GM12878 (cell line): ENCODE data around the gene NUTM2F. TPM values are rescaled to one million over a fixed set of nuclear protein-coding genes. Genes with fewer than 3 reads are reported as not detected.
"Not testable (repeated sequence)": the region's sequence is repeated elsewhere in the genome, so short reads cannot be mapped to it uniquely, and the experiment has no call there.

ENCODE experiments used
- ATAC-seq: fragments of 200-7000 bp; cut with Tn5 transposase; 3 replicates; pipeline ENCODE4 v1.9.1; 2020; ENCODE audit warnings: mild to moderate bottlenecking, moderate library complexity
- BruUV-seq: library from RNA; stranded (reverse); fragments of 400-500 nt; replicated peaks from 2 replicates; lab custom pipeline; 2021; lab: Mats Ljungman, UMichigan
- CTCF ChIA-PET: fragments of 300-600 bp; sonication (Branson Sonifier 250); formaldehyde crosslinking; extraction: SDS; loops from one replicate; lab custom pipeline; 2021; ENCODE audit warnings: inconsistent platforms; lab: Yijun Ruan, JAX
- POLR2A ChIA-PET: fragments of 350-600 bp; formaldehyde crosslinking; extraction: SDS; loops from one replicate; lab custom pipeline; 2021; ENCODE audit warnings: inconsistent platforms; lab: Charles Lee
- RAD21 ChIA-PET: fragments of 300-600 bp; sonication (Branson Sonifier 250); formaldehyde crosslinking; loops from one replicate; lab custom pipeline; 2023; ENCODE audit warnings: antibody characterized with exemption; ENCODE audit not compliant: unreplicated experiment; lab: Charles Lee
- SMC1A ChIA-PET: fragments of 300-600 bp; sonication (Branson Sonifier 250); formaldehyde crosslinking; loops from one replicate; lab custom pipeline; 2023; ENCODE audit not compliant: unreplicated experiment, uncharacterized antibody; lab: Charles Lee
- DNase-seq: peaks from one replicate; pipeline ENCODE4 v3.0.0-alpha.2; 2011; ENCODE audit warnings: low read depth, low spot score
- FAIRE-seq: peaks from 3 replicates; lab custom pipeline; 2011; peaks lifted over from hg19 to GRCh38; lab: Jason Lieb, UNC
- H2AFZ ChIP-seq: 2 replicates; pipeline ENCODE4 v1.6.0; 2011; ENCODE audit warnings: low read depth, low read length, control low read depth; ENCODE audit not compliant: control insufficient read depth
- H3K27ac ChIP-seq: 2 replicates; pipeline ENCODE4 v1.5.1; 2011; ENCODE audit warnings: control low read depth; ENCODE audit not compliant: control insufficient read depth, insufficient read depth
- H3K27me3 ChIP-seq, 2 experiments: replicated peaks in 1 of 2; 2 replicates each; pipeline versions ENCODE4 v1.6.0 to v1.6.1; 2011; ENCODE audit warnings: low read length in 1 of 2; ENCODE audit not compliant: control insufficient read depth in 2 of 2, insufficient read depth in 2 of 2
- H3K36me3 ChIP-seq, 2 experiments: 2 replicates each; pipeline ENCODE4 v1.5.1; 2011; ENCODE audit warnings: low read length in 1 of 2; ENCODE audit not compliant: control insufficient read depth in 2 of 2, insufficient read depth in 2 of 2
- H3K4me1 ChIP-seq: 2 replicates; pipeline ENCODE4 v1.6.1; 2011; ENCODE audit warnings: mild to moderate bottlenecking, low read length, moderate library complexity, mixed read lengths; ENCODE audit not compliant: control insufficient read depth, insufficient read depth
- H3K4me2 ChIP-seq: 2 replicates; pipeline ENCODE4 v1.6.0; 2011; ENCODE audit warnings: control low read depth; ENCODE audit not compliant: control insufficient read depth, insufficient read depth
- H3K4me3 ChIP-seq: fragments of 200-600 bp; sonication (generic); 2 replicates; pipeline ENCODE4 v1.5.1; 2016
- H3K79me2 ChIP-seq: 2 replicates; pipeline ENCODE4 v1.6.0; 2011; ENCODE audit warnings: low read length; ENCODE audit not compliant: control insufficient read depth, insufficient read depth
- H3K9ac ChIP-seq: 2 replicates; pipeline ENCODE4 v1.8.0; 2011; ENCODE audit warnings: low read length, control low read depth, mixed read lengths; ENCODE audit not compliant: control insufficient read depth, insufficient read depth
- H3K9me3 ChIP-seq: replicated peaks from 3 replicates; pipeline ENCODE4 v1.5.1; 2011; ENCODE audit warnings: mild to moderate bottlenecking, low read length; ENCODE audit not compliant: control insufficient read depth, insufficient read depth
- H4K20me1 ChIP-seq: 2 replicates; pipeline ENCODE4 v1.6.0; 2011; ENCODE audit not compliant: control insufficient read depth, insufficient read depth
- ATF7 ChIP-seq: fragments of 450-650 bp; IDR thresholded peaks from 2 replicates; pipeline ENCODE4 v1.6.1; 2016; ENCODE audit warnings: low read depth, mild to moderate bottlenecking
- BACH1 ChIP-seq: fragments of 450-650 bp; IDR thresholded peaks from 2 replicates; pipeline ENCODE4 v1.6.1; 2017; ENCODE audit warnings: mild to moderate bottlenecking, borderline replicate concordance
- BHLHE40 ChIP-seq, 2 experiments: fragments of 450-650 bp in 1 of 2; IDR thresholded peaks; 2 replicates each; pipeline ENCODE4 v1.6.1; 2011 to 2017; ENCODE audit warnings: low read depth in 2 of 2, borderline replicate concordance in 1 of 2, improper control_type of control experiment in 1 of 2, low read length in 1 of 2, mild to moderate bottlenecking in 1 of 2
- CREM ChIP-seq: IDR thresholded peaks from 2 replicates; pipeline ENCODE4 v1.6.1; 2014; ENCODE audit warnings: antibody characterized with exemption, low read depth
- DPF2 ChIP-seq: fragments of 450-650 bp; IDR thresholded peaks from 2 replicates; pipeline ENCODE4 v1.6.1; 2017; ENCODE audit warnings: mild to moderate bottlenecking
- HCFC1 ChIP-seq: fragments of 150-350 bp; IDR thresholded peaks from 2 replicates; pipeline ENCODE4 v1.6.1; 2014; ENCODE audit warnings: low read length
- HDGF ChIP-seq: fragments of 450-650 bp; IDR thresholded peaks from 2 replicates; pipeline ENCODE4 v1.6.1; 2016; ENCODE audit warnings: antibody characterized with exemption
- IKZF1 ChIP-seq: fragments of 450-650 bp; conservative IDR thresholded peaks from 2 replicates; pipeline ENCODE4 v1.6.1; 2017; ENCODE audit warnings: antibody characterized with exemption, mild to moderate bottlenecking
- LARP7 ChIP-seq: fragments of 450-650 bp; IDR thresholded peaks from 2 replicates; pipeline ENCODE4 v1.6.1; 2017; ENCODE audit warnings: mild to moderate bottlenecking
- POLR2A ChIP-seq: IDR thresholded peaks from 2 replicates; pipeline ENCODE4 v1.6.1; 2011; ENCODE audit warnings: low read depth, mild to moderate bottlenecking, low read length
- POLR2AphosphoS2 ChIP-seq: IDR thresholded peaks from 2 replicates; pipeline ENCODE4 v1.6.1; 2011; ENCODE audit warnings: low read depth, mild to moderate bottlenecking, low read length, improper control_type of control experiment, moderate library complexity
- RB1 ChIP-seq: fragments of 450-650 bp; formaldehyde crosslinking; IDR thresholded peaks from 2 replicates; pipeline ENCODE4 v1.6.1; 2017; ENCODE audit warnings: mild to moderate bottlenecking, borderline replicate concordance
- WGBS: methylation state at CpG from one replicate; pipeline ENCODE4 v1.1.6; 2016; ENCODE audit warnings: low lambda C conversion rate; ENCODE audit not compliant: insufficient replicate concordance, insufficient coverage; ENCODE audit errors: missing lambda C conversion rate; 5-methylcytosine and 5-hydroxymethylcytosine counted together
- in situ Hi-C: fragments of 300-500 bp; cut with MboI; formaldehyde crosslinking; loops from 9 replicates; pipeline ENCODE4 v1.14.3; 2018; ENCODE audit warnings: mixed read lengths
- intact Hi-C: fragments of 100-400 bp; cut with micrococcal nuclease; formaldehyde crosslinking; loops from one replicate; pipeline ENCODE4 v1.14.2; 2022; ENCODE audit not compliant: unreplicated experiment
- polyA plus RNA-seq, 11 experiments: library from polyadenylated mRNA; depleted of rRNA in 4 of 11; unstranded in 6 of 11; stranded (reverse) in 5 of 11; fragments of >200 nt; fragmentation: Nextera tagmentation in 4 of 11; fragmentation: Illumina TruSeq in 1 of 11; extraction: Ambion mirVana in 4 of 11; extraction: Trizol in 1 of 11; gene quantifications; 1 replicate in 1 of 11; 2 replicates in 10 of 11; pipeline versions ENCODE4 v1.2.1 to v1.2.3, GENCODE V29; 2011 to 2016; ENCODE audit warnings: inconsistent platforms in 2 of 11, missing spikeins in 2 of 11, low read depth in 1 of 11
- total RNA-seq, 4 experiments: library from RNA; depleted of rRNA in 3 of 4; stranded (reverse); fragments of >200 nt in 3 of 4; fragmentation: Illumina TruSeq in 1 of 4; extraction: Trizol in 1 of 4; gene quantifications; 2 replicates each; pipeline versions ENCODE4 v1.2.1 to v1.2.3, GENCODE V29; 2013 to 2021
- TF ChIP-seq, protein P1 (sequence below): fragments of 450-650 bp; IDR thresholded peaks from 2 replicates; pipeline ENCODE4 v1.6.1; 2016; ENCODE audit warnings: mild to moderate bottlenecking, moderate library complexity, borderline replicate concordance
- TF ChIP-seq, protein P2 (sequence below): fragments of 450-650 bp; IDR thresholded peaks from 2 replicates; pipeline ENCODE4 v1.6.1; 2017; ENCODE audit warnings: low read depth, mild to moderate bottlenecking, moderate library complexity
- TF ChIP-seq, protein P3 (sequence below): fragments of 450-650 bp; conservative IDR thresholded peaks from 2 replicates; pipeline ENCODE4 v1.6.1; 2017; ENCODE audit warnings: mild to moderate bottlenecking, moderate library complexity

The NUTM2F gene
- total and polyA plus RNA-seq, 10 of the 15 experiments (the other 5 are each of a cell fraction or from before 2014, with no cell fraction given): not detected

DNA sequence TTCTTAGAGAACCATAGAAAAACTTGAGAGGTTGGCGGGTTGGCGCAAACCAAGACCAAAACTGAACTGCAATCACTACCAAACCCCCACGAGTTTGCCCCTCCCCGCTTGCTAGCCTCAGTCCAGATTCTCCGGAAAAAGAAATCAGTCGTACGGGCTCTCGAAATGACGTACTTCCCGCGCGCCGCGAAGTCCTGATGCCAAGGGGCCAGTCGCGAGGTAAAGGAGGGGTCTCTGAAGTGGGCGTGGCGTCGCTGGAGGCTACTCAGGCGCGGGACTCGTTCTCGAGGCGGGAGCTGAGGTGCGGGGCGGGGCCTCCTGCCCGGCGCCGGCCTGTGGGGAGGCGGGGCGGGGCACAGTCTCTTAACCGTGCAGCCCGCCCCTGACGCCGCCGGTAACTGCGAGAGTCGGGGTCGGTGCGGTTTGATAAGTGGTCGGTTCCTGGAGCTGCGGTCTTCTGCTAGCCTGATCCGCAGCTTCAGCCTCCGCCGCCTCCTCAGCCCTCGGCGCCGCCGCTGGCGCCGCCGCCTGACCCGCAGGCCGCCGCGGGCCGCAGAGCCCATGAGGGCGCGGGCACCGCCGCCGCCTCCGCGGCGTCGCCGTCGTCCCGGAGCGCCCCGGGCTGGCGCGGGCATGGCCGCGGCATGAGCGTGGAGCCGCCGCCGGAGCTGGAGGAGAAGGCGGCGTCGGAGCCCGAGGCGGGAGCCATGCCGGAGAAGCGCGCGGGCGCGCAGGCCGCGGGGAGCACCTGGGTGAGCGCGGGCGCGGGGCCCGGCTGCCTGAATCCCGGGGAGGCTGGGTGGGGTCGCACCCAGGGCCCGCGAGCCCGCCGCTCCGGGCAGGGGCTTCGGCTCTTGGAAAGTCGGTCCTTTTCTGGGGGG lies 46.0 kb upstream of the NUTM2F start:
- Histone ChIP-seq H3K4me2 (peak overlapping the region; percentile 48; the same call in 1 of the 2 replicates), H3K4me3 (peak overlapping the region; percentile 57; the same call in 1 of the 2 replicates), H3K79me2 (peaks cover 10% of the 10 kb centered on the region), H3K9ac (peak overlapping the region; percentile 64), H3K27ac (peak overlapping the region; percentile 44), H2AFZ (peak overlapping the region; percentile 72)
- DNase-seq (peak; percentile 53), FAIRE-seq (peak; percentile 94), ATAC-seq (peak; percentile 93)
- H4K20me1 ChIP-seq, RAD21 ChIA-PET, in situ Hi-C loops, BruUV-seq, H3K9me3 ChIP-seq, intact Hi-C loops, H3K27me3 ChIP-seq, H3K4me1 ChIP-seq, H3K36me3 ChIP-seq, CTCF ChIA-PET, SMC1A ChIA-PET: not testable (repeated sequence)
- WGBS: 1% methylated on average over 63 of the region's 106 CpGs
- POLR2A ChIA-PET: interaction anchor here (0.5 kb wide), 1 partner anchor 189 kb away, joined by 7 read pairs; no protein-coding TSS in a partner anchor
- 0 out of 2 replicates have a peak, but pooled peaks have one; percentile 61 for TF ChIP-seq HDGF
- peak in 1 of 2 experiments; percentile 53; a peak in 1 of 4 replicates for TF ChIP-seq BHLHE40 (IDR thresholded peaks at IDR 0.05; ENCODE audit: borderline replicate concordance in 1 of 2, low read depth in 2 of 2, low read length in 1 of 2)
- TF ChIP-seq, protein P1, sequence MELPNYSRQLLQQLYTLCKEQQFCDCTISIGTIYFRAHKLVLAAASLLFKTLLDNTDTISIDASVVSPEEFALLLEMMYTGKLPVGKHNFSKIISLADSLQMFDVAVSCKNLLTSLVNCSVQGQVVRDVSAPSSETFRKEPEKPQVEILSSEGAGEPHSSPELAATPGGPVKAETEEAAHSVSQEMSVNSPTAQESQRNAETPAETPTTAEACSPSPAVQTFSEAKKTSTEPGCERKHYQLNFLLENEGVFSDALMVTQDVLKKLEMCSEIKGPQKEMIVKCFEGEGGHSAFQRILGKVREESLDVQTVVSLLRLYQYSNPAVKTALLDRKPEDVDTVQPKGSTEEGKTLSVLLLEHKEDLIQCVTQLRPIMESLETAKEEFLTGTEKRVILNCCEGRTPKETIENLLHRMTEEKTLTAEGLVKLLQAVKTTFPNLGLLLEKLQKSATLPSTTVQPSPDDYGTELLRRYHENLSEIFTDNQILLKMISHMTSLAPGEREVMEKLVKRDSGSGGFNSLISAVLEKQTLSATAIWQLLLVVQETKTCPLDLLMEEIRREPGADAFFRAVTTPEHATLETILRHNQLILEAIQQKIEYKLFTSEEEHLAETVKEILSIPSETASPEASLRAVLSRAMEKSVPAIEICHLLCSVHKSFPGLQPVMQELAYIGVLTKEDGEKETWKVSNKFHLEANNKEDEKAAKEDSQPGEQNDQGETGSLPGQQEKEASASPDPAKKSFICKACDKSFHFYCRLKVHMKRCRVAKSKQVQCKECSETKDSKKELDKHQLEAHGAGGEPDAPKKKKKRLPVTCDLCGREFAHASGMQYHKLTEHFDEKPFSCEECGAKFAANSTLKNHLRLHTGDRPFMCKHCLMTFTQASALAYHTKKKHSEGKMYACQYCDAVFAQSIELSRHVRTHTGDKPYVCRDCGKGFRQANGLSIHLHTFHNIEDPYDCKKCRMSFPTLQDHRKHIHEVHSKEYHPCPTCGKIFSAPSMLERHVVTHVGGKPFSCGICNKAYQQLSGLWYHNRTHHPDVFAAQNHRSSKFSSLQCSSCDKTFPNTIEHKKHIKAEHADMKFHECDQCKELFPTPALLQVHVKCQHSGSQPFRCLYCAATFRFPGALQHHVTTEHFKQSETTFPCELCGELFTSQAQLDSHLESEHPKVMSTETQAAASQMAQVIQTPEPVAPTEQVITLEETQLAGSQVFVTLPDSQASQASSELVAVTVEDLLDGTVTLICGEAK: peak; percentile 88
- peak; percentile 33; the same call in 1 of the 2 replicates for TF ChIP-seq BACH1
- TF ChIP-seq IKZF1: peak; percentile 64; the same call in 1 of the 2 replicates
- 0 out of 2 replicates have a peak, but pooled peaks have one; percentile 33 for TF ChIP-seq POLR2AphosphoS2
- peak; percentile 76 for TF ChIP-seq POLR2A
- TF ChIP-seq HCFC1: peak; percentile 54
- TF ChIP-seq RB1: 0 out of 2 replicates have a peak, but pooled peaks have one; percentile 31
- TF ChIP-seq LARP7: peak; percentile 19; the same call in 1 of the 2 replicates
- TF ChIP-seq, protein P2, sequence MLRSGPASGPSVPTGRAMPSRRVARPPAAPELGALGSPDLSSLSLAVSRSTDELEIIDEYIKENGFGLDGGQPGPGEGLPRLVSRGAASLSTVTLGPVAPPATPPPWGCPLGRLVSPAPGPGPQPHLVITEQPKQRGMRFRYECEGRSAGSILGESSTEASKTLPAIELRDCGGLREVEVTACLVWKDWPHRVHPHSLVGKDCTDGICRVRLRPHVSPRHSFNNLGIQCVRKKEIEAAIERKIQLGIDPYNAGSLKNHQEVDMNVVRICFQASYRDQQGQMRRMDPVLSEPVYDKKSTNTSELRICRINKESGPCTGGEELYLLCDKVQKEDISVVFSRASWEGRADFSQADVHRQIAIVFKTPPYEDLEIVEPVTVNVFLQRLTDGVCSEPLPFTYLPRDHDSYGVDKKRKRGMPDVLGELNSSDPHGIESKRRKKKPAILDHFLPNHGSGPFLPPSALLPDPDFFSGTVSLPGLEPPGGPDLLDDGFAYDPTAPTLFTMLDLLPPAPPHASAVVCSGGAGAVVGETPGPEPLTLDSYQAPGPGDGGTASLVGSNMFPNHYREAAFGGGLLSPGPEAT: peak; percentile 47; the same call in 1 of the 2 replicates
- TF ChIP-seq CREM: peak; percentile 93
- 0 out of 2 replicates have a peak, but pooled peaks have one; percentile 21 for TF ChIP-seq DPF2
- TF ChIP-seq ATF7: peak; percentile 61; the same call in 1 of the 2 replicates
- TF ChIP-seq, protein P3, sequence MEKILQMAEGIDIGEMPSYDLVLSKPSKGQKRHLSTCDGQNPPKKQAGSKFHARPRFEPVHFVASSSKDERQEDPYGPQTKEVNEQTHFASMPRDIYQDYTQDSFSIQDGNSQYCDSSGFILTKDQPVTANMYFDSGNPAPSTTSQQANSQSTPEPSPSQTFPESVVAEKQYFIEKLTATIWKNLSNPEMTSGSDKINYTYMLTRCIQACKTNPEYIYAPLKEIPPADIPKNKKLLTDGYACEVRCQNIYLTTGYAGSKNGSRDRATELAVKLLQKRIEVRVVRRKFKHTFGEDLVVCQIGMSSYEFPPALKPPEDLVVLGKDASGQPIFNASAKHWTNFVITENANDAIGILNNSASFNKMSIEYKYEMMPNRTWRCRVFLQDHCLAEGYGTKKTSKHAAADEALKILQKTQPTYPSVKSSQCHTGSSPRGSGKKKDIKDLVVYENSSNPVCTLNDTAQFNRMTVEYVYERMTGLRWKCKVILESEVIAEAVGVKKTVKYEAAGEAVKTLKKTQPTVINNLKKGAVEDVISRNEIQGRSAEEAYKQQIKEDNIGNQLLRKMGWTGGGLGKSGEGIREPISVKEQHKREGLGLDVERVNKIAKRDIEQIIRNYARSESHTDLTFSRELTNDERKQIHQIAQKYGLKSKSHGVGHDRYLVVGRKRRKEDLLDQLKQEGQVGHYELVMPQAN: 0 out of 2 replicates have a peak, but pooled peaks have one; percentile 31
